Upper lobe of left lung (tissue), 6 donors: ENCODE data around the gene PITPNM3. TPM values are rescaled to one million over a fixed set of nuclear protein-coding genes. Genes with fewer than 3 reads are reported as not detected.
A peak's percentile ranks its signal among the peaks of the same experiment; 100 is the strongest.

Experiments
- ATAC-seq, 2 donors: fragments of 200-7000 bp; cut with Tn5 transposase; one replicate each; pipeline ENCODE4 v1.9.1; 2022; ENCODE audit warnings: mild to moderate bottlenecking in 2 of 2, moderate library complexity in 2 of 2; ENCODE audit not compliant: low FRiP score in 2 of 2
- DNase-seq, 2 donors: peaks; one replicate each; pipeline ENCODE4 v3.0.0-alpha.2; 2019 to 2020
- H3K27ac ChIP-seq, 4 donors: fragments of 200-600 bp; sonication (generic); one replicate each; pipeline ENCODE4 v1.5.1; 2016 to 2019
- H3K27me3 ChIP-seq, 4 donors: fragments of 200-600 bp; sonication (generic); one replicate each; pipeline ENCODE4 v1.5.1; 2017 to 2019
- H3K36me3 ChIP-seq, 4 donors: fragments of 200-600 bp; sonication (generic); one replicate each; pipeline ENCODE4 v1.5.1; 2016 to 2019
- H3K4me1 ChIP-seq, 4 donors: fragments of 200-600 bp; sonication (generic); one replicate each; pipeline ENCODE4 v1.5.1; 2018 to 2019
- H3K4me3 ChIP-seq, 4 donors: fragments of 200-600 bp; sonication (generic); one replicate each; pipeline ENCODE4 v1.5.1; 2017 to 2019; ENCODE audit warnings: mild to moderate bottlenecking in 2 of 4, moderate library complexity in 1 of 4
- H3K9me3 ChIP-seq, 4 donors: fragments of 200-600 bp; sonication (generic); one replicate each; pipeline ENCODE4 v1.5.1; 2018 to 2019
- EP300 ChIP-seq, 4 donors: sonication (generic); formaldehyde crosslinking; IDR thresholded peaks; one replicate each; pipeline ENCODE4 v1.5.1; 2017; ENCODE audit warnings: antibody characterized with exemption in 4 of 4, control low read depth in 2 of 4
- POLR2A ChIP-seq, 4 donors: fragments of 450-650 bp; IDR thresholded peaks; one replicate each; pipeline ENCODE4 v1.5.1; 2016 to 2017; ENCODE audit warnings: antibody characterized with exemption in 4 of 4, mild to moderate bottlenecking in 2 of 4
- POLR2AphosphoS5 ChIP-seq, 2 donors: sonication (generic); formaldehyde crosslinking; IDR thresholded peaks; one replicate each; pipeline ENCODE4 v1.5.1; 2017; ENCODE audit warnings: antibody characterized with exemption in 2 of 2
- WGBS, 2 donors: methylation state at CpG; one replicate each; pipeline ENCODE4 v1.1.5; 2017 to 2018; 5-methylcytosine and 5-hydroxymethylcytosine counted together
- total RNA-seq, 6 donors: library from RNA; depleted of rRNA in 4 of 6; stranded (reverse); fragments of >200 nt in 4 of 6; gene quantifications; one replicate each; pipeline versions ENCODE4 v1.1.0 to v1.2.1, GENCODE V29; 2016 to 2021
- TF ChIP-seq, protein P1 (sequence below), 6 experiments: fragments of 450-650 bp in 4 of 6; fragments of 200-600 bp in 2 of 6; sonication (generic) in 2 of 6; IDR thresholded peaks; one replicate each; pipeline ENCODE4 v1.5.1; 2016 to 2019; ENCODE audit warnings: antibody characterized with exemption in 6 of 6
- donor health status: DM: no; HTN: no; CAD: no; lungs with moderate emphysema.
- donor health status: DM: no; HTN: yes; CAD: no; lungs with severe emphysema.

Gene PITPNM3
- total RNA-seq, 6 donors from 2014 or later: 10.3 to 16.3 (median 12.5) TPM

DNA sequence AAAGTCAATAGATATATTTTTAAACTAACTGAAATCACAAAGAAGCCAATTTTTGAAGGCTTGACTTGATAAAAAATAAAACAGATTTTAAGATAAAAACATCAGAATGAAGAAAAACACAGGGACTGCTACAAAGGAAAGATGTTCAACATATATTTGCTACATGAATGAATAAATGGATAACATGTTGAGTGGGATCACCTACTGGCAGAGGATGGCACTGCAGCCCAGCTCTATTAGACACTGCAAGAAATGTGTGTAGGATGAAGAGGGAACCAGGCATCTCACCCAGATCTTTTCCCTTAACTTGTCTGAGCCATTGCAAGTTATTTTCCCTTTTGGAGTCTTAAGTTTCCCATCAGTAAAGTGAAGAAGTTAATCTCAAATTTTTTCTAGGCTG lies 125.6 kb downstream of the PITPNM3 start:
- TF ChIP-seq EP300 (IDR thresholded peaks at IDR 0.05) (no peak), POLR2A (IDR thresholded peaks at IDR 0.05) (no peak), POLR2AphosphoS5 (IDR thresholded peaks at IDR 0.05) (no peak)
- TF ChIP-seq, protein P1, sequence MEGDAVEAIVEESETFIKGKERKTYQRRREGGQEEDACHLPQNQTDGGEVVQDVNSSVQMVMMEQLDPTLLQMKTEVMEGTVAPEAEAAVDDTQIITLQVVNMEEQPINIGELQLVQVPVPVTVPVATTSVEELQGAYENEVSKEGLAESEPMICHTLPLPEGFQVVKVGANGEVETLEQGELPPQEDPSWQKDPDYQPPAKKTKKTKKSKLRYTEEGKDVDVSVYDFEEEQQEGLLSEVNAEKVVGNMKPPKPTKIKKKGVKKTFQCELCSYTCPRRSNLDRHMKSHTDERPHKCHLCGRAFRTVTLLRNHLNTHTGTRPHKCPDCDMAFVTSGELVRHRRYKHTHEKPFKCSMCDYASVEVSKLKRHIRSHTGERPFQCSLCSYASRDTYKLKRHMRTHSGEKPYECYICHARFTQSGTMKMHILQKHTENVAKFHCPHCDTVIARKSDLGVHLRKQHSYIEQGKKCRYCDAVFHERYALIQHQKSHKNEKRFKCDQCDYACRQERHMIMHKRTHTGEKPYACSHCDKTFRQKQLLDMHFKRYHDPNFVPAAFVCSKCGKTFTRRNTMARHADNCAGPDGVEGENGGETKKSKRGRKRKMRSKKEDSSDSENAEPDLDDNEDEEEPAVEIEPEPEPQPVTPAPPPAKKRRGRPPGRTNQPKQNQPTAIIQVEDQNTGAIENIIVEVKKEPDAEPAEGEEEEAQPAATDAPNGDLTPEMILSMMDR (IDR thresholded peaks at IDR 0.05): peak in 2 of 6 experiments; percentile 10 to 22
- Histone ChIP-seq H3K27me3 (no peaks in the 10 kb centered on the region), H3K4me1 (peaks cover 0 to 6% (median 0%) of the 10 kb centered on the region in 4 donors), H3K36me3 (no peaks in the 10 kb centered on the region), H3K4me3 (no peak overlapping the region), H3K9me3 (peaks cover 0 to 10% (median 0%) of the 10 kb centered on the region in 4 donors), H3K27ac (no peak overlapping the region)
- no peak for ATAC-seq
- DNase-seq: no peak

DNA sequence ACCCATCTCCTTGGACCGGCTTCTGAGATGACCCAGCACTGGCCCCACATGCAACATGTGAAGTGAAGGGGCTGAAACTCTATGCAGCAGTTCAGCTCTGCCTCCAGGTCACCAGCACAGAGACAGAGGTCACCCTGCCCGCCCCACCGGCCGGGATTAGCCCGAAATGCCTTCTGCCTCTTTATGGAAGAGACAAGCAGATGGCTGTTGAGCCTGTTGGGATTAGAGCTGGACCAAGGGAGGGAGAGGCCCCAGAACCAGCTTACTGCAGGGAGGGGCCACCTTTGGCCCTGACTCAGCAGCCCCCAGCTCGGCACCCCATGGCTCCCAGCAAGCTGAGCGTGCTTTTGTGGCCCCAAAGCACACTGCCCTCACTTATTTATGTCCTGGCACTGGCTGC lies 127.1 kb downstream of the PITPNM3 start:
- ATAC-seq (no peak), DNase-seq (no peak)
- Histone ChIP-seq H3K36me3 (no peaks in the 10 kb centered on the region), H3K9me3 (peaks cover 0 to 10% (median 0%) of the 10 kb centered on the region in 4 donors), H3K4me1 (peaks cover 0 to 6% (median 0%) of the 10 kb centered on the region in 4 donors), H3K27me3 (no peaks in the 10 kb centered on the region), H3K4me3 (no peak overlapping the region), H3K27ac (no peak overlapping the region)
- TF ChIP-seq POLR2AphosphoS5 (IDR thresholded peaks at IDR 0.05) (no peak), POLR2A (IDR thresholded peaks at IDR 0.05) (no peak), EP300 (IDR thresholded peaks at IDR 0.05) (no peak)
- TF ChIP-seq, protein P1 (IDR thresholded peaks at IDR 0.05): no peak
- WGBS, 2 donors: 94% methylated on average over 6 of the region's 7 CpGs; no CpG with 5 or more reads in 1 of the 2 donors

DNA sequence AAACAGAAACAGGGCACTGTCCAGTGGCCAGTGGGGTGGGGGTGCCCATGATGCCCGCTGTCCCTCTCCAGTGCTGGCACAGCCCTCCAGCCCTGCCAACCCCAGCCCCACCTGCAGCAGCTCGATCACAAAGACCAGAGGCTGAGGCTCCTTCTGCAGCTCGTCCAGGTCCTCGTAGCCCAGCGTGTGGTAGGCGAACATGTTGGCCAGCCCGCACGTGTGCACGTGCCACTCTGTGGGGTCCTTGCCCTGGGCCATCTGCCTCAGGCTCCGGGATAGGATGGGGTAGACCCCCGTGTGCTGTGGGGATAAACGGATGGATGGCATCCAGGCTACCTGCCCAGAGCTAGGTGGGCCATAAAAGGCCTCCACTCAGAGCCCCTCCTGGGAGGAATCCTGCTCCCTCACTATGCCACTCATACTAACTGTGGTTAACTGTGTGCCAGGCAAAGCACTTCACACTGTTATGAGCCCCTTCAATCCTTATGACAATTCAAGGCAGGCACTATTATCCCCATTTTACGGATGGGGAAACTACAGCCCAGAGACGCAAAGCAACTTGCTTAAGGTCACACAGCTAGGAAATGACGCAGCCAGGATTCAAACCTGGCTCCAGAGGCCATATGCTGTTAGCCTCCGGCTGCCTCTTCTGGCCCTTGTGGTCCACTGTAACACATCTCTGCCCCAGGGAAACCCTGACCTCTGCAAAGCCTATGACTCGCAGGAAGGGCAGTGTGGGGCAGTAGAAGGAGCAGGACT lies 128.0 kb downstream of the PITPNM3 start:
- 83% methylated on average over 13 to 17 of the region's 17 CpGs for WGBS, 2 donors
- no peak for DNase-seq
- Histone ChIP-seq H3K4me3 (no peak overlapping the region), H3K27ac (no peak overlapping the region), H3K27me3 (no peaks in the 10 kb centered on the region), H3K9me3 (peaks cover 0 to 10% (median 0%) of the 10 kb centered on the region in 4 donors), H3K36me3 (no peaks in the 10 kb centered on the region), H3K4me1 (peaks cover 0 to 6% (median 0%) of the 10 kb centered on the region in 4 donors)
- ATAC-seq: no peak
- TF ChIP-seq EP300 (IDR thresholded peaks at IDR 0.05): no peak
- TF ChIP-seq POLR2AphosphoS5 (IDR thresholded peaks at IDR 0.05): no peak
- TF ChIP-seq, protein P1 (IDR thresholded peaks at IDR 0.05): no peak
- TF ChIP-seq POLR2A (IDR thresholded peaks at IDR 0.05): no peak

DNA sequence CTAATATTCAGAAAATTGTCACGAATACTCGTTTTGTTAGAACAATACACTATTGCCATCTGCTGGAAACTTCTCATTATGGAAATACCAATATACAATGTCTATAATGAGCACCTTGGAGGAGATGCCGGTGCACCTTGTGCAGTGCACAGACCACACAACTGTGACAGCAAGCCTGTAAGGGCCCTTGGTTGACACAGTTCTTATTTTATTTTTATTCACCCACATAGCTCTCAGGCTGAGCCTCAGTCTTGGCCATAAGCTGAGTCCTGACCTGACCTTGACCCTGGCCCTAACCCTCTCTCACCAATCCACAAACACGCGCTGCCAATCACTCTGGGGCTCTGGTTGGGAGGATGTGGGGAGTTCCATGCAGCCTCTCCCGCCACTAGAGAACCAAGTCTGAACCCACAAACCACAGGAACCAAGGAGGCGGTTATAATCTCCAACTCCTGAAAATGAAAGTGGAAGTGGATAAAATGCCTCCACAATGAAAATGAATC lies 129.0 kb downstream of the PITPNM3 start:
- no peak overlapping the region for H3K27ac ChIP-seq
- H3K36me3 ChIP-seq: no peaks in the 10 kb centered on the region
- no peak overlapping the region for H3K4me3 ChIP-seq
- WGBS, 2 donors: 59 to 64% methylated on average over 7 of the region's 7 CpGs
- H3K27me3 ChIP-seq: no peaks in the 10 kb centered on the region
- peaks cover 0 to 10% (median 0%) of the 10 kb centered on the region in 4 donors for H3K9me3 ChIP-seq
- ATAC-seq: no peak
- DNase-seq: no peak
- TF ChIP-seq POLR2AphosphoS5 (IDR thresholded peaks at IDR 0.05) (no peak), EP300 (IDR thresholded peaks at IDR 0.05) (no peak)
- peaks cover 0 to 6% (median 0%) of the 10 kb centered on the region in 4 donors for H3K4me1 ChIP-seq

DNA sequence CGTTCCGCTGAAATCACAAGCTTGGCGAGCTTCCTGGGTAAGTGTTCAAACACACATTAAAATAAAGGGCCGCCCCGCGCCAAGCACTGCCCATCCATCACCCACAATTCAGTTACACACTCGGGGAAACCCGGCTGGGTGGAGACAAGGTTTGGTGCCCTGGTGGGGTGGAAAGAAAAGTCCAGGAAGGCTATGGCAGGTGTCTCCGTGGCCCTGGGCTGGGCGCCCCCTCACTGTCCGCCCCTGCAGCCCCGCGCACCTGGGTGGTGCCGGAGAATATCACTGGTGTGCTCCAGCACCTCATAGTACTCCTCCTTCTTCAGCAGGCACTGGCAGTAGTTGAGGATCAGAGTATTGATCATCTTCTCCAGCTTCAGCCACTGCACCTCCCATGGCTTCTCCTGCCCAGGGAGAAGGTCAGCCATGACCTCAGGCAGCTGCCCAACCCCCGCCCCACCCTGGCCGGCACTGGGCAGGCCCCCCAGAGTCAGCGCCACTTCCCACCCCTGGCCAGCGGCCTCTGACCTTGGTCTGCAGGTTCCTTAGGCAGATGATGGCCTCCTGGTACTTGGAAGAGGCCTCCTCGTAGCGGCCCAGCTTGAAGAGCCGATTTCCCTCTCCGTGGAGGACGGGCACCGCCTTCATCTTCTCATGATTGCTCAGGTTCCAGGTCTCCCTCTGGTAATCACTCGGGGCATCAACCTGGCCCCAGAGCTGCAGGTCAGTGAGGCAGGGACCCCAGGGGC lies 129.8 kb downstream of the PITPNM3 start:
- peaks cover 0 to 9% (median 0%) of the 10 kb centered on the region in 4 donors for H3K9me3 ChIP-seq
- no peak overlapping the region for H3K4me3 ChIP-seq
- no peaks in the 10 kb centered on the region for H3K36me3 ChIP-seq
- TF ChIP-seq, protein P1 (IDR thresholded peaks at IDR 0.05): no peak
- TF ChIP-seq EP300 (IDR thresholded peaks at IDR 0.05) (no peak), POLR2AphosphoS5 (IDR thresholded peaks at IDR 0.05) (no peak), POLR2A (IDR thresholded peaks at IDR 0.05) (no peak)
- DNase-seq (no peak), ATAC-seq (no peak)
- 89 to 93% methylated on average over 8 to 21 of the region's 25 CpGs for WGBS, 2 donors
- peaks cover 0 to 6% (median 3%) of the 10 kb centered on the region in 4 donors for H3K4me1 ChIP-seq
- H3K27ac ChIP-seq: no peak overlapping the region
- H3K27me3 ChIP-seq: no peaks in the 10 kb centered on the region
